Measurements from ENCODE around the gene PCDHA1.

The PCDHA1 gene

DNA sequence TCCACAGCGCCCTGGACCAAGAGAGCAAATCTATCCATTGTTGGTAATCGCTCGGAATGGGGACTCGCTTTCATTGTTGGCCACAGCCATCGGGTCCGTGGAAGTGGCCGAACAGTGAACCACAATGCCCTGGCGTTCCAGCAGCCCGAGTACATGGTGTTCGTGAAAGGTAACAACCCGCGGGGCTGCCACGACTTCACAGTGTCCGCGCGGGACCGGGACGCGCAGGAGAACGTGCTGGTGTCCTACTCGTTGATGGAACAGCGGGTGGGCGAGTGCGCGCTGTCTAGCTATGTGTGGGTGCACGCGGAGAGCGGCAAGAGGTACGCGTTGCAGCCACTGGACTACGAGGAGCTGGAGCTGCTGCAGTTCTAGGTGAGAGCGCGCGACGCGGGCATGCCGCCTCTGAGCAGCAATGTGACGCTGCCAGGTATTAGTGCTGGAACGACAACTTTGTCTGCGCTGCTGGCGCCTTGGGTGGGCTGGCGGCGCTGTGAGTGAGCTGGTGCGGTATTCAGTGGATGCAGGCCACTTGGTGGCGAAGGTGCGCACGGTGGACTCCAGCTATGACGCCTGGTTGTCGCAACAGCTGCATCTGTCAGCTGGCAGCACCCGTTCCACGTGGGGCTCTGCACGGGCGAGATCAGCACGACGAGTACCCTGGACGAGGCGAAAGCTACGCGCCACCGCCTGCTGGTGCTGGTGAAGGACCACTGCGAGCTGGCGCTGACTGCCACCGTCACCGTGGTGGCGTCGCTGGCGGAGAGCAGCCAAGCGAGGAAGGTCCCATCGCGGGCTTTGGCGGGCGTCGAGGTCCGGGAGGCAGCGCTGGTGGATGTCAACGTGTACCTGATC lies 76.7 kb downstream of the PCDHA1 start:
- no peaks in the 10 kb centered on the region for H3K79me2 ChIP-seq (ENCODE audit: low read length)
- no peak overlapping the region for H3K9ac ChIP-seq (ENCODE audit: low read length)
- no peaks in the 10 kb centered on the region for H3K27me3 ChIP-seq (ENCODE audit: low read depth, low read length)
- H3K4me3 ChIP-seq (ENCODE audit: low read length): no peak overlapping the region
- no peak overlapping the region for H3K4me2 ChIP-seq (ENCODE audit: low read length)
- no peaks in the 10 kb centered on the region for H3K4me1 ChIP-seq (ENCODE audit: low read length)
- no peak overlapping the region for H3K27ac ChIP-seq (ENCODE audit: low read length)
- no peak overlapping the region for H2AFZ ChIP-seq (ENCODE audit: low read depth, low read length)
- no peak for TF ChIP-seq EZH2phosphoT487 (IDR thresholded peaks at IDR 0.05; ENCODE audit: low read depth)
- TF ChIP-seq, protein P1, sequence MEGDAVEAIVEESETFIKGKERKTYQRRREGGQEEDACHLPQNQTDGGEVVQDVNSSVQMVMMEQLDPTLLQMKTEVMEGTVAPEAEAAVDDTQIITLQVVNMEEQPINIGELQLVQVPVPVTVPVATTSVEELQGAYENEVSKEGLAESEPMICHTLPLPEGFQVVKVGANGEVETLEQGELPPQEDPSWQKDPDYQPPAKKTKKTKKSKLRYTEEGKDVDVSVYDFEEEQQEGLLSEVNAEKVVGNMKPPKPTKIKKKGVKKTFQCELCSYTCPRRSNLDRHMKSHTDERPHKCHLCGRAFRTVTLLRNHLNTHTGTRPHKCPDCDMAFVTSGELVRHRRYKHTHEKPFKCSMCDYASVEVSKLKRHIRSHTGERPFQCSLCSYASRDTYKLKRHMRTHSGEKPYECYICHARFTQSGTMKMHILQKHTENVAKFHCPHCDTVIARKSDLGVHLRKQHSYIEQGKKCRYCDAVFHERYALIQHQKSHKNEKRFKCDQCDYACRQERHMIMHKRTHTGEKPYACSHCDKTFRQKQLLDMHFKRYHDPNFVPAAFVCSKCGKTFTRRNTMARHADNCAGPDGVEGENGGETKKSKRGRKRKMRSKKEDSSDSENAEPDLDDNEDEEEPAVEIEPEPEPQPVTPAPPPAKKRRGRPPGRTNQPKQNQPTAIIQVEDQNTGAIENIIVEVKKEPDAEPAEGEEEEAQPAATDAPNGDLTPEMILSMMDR (IDR thresholded peaks at IDR 0.05; ENCODE audit: low read depth, low read length): no peak
- no peaks in the 10 kb centered on the region for H4K20me1 ChIP-seq (ENCODE audit: insufficient read depth, low read length)
- no peaks in the 10 kb centered on the region for H3K36me3 ChIP-seq (replicated peaks; ENCODE audit: low read depth, low read length)
- no peaks in the 10 kb centered on the region for H3K9me3 ChIP-seq (ENCODE audit: insufficient read depth, low read length)

DNA sequence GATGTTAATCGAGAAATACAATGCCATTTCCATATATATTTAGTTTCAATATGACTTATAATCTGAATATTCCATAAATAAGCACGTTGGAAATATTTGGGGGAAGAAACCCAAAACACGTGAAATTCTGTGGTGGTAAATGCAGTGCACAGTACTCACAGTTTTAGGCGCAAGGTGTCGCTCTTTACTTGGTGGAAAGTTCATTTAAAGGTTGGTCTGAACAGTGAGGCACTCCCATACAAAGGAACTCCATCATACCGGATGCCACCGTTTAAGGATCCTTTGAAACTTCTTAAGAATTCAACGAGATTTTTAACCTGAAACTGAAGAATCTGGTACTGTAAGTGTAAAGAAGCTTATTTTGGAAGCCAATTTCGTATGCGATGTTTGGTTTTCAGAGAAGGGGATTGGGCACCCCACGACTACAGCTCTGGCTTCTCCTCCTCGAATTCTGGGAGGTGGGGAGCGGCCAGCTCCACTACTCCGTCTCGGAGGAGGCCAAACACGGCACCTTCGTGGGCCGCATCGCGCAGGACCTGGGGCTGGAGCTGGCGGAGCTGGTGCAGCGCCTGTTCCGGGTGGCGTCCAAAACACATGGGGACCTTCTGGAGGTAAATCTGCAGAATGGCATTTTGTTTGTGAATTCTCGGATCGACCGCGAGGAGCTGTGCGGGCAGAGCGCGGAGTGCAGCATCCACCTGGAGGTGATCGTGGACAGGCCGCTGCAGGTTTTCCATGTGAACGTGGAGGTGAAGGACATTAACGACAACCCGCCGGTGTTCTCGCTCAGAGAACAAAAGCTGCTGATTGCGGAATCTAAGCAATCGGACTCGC lies 83.0 kb downstream of the PCDHA1 start, which contains the start of gene PCDHA11:
Gene PCDHA11 (plus strand): TSS at position 237 of the 834 bp plus-strand sequence. CDS start 147 bp downstream, at position 384.
- Histone ChIP-seq H3K27me3 (ENCODE audit: low read depth, low read length) (no peaks in the 10 kb centered on the region), H3K9ac (ENCODE audit: low read length) (no peak within 1 kb of the TSS), H3K27ac (ENCODE audit: low read length) (no peak within 1 kb of the TSS), H3K4me2 (ENCODE audit: low read length) (no peak within 1 kb of the TSS), H3K36me3 (replicated peaks; ENCODE audit: low read depth, low read length) (no peaks in the 10 kb centered on the region), H3K79me2 (ENCODE audit: low read length) (no peaks in the 10 kb centered on the region), H2AFZ (ENCODE audit: low read depth, low read length) (no peak within 1 kb of the TSS), H3K4me3 (ENCODE audit: low read length) (no peak within 1 kb of the TSS), H4K20me1 (ENCODE audit: insufficient read depth, low read length) (no peaks in the 10 kb centered on the region), H3K9me3 (ENCODE audit: insufficient read depth, low read length) (no peaks in the 10 kb centered on the region), H3K4me1 (ENCODE audit: low read length) (no peaks in the 10 kb centered on the region)
- TF ChIP-seq EZH2phosphoT487 (IDR thresholded peaks at IDR 0.05; ENCODE audit: low read depth): no peak
- TF ChIP-seq, protein P1 (IDR thresholded peaks at IDR 0.05; ENCODE audit: low read depth, low read length): no peak

DNA sequence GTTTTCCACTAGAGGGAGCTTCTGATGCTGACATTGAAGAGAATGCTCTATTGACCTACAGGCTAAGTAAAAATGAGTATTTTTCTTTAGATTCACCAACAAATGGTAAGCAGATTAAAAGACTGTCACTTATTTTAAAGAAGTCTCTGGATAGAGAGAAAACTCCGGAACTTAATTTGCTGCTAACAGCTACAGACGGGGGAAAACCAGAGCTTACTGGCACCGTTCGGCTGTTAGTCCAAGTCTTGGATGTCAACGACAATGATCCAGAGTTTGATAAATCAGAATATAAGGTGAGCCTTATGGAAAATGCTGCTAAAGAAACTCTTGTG lies 83.6 kb downstream of the PCDHA1 start:
- Histone ChIP-seq H3K4me2 (ENCODE audit: low read length) (no peak overlapping the region), H3K4me3 (ENCODE audit: low read length) (no peak overlapping the region), H3K9me3 (ENCODE audit: insufficient read depth, low read length) (no peaks in the 10 kb centered on the region)

More for the DNA sequence above, 83.6 kb downstream of the PCDHA1 start:
- Histone ChIP-seq H3K79me2 (ENCODE audit: low read length) (no peaks in the 10 kb centered on the region), H3K27ac (ENCODE audit: low read length) (no peak overlapping the region), H3K4me1 (ENCODE audit: low read length) (no peaks in the 10 kb centered on the region), H4K20me1 (ENCODE audit: insufficient read depth, low read length) (no peaks in the 10 kb centered on the region), H3K9ac (ENCODE audit: low read length) (no peak overlapping the region), H3K27me3 (ENCODE audit: low read depth, low read length) (no peaks in the 10 kb centered on the region), H2AFZ (ENCODE audit: low read depth, low read length) (no peak overlapping the region), H3K36me3 (replicated peaks; ENCODE audit: low read depth, low read length) (no peaks in the 10 kb centered on the region)
- no peak for TF ChIP-seq EZH2phosphoT487 (IDR thresholded peaks at IDR 0.05; ENCODE audit: low read depth)
- TF ChIP-seq, protein P1 (IDR thresholded peaks at IDR 0.05; ENCODE audit: low read depth, low read length): no peak

Data from OCI-LY3 (cell line).